Smooth muscle cell of the coronary artery (primary cell): ENCODE results near the gene KLRK1. TPM values are rescaled to one million over a fixed set of nuclear protein-coding genes. Genes with fewer than 3 reads are reported as not detected.

Source experiments
- total RNA-seq: library from RNA; depleted of rRNA; stranded (reverse); fragments of >200 nt; gene quantifications from 2 replicates; pipeline ENCODE4 v1.2.3, GENCODE V29; 2014; ENCODE audit warnings: low replicate concordance

KLRK1 gene
- not detected in 2 replicates for total RNA-seq

GRCh38 chr12:10389904-10390303 lies at the start of gene KLRK1:
Gene KLRK1, minus strand, starts transcription at chr12:10390041. Its CDS starts 1,231 bp downstream, at chr12:10388810.

GRCh38 chr12:10435816-10436215 lies 46.0 kb upstream of the KLRK1 start, which contains the start of gene KLRC2:
Gene KLRC2, minus strand, starts transcription at chr12:10436010. Its CDS starts 24 bp downstream, at chr12:10435986.

GRCh38 chr12:10420334-10420733 lies 30.5 kb upstream of the KLRK1 start, which contains the start of gene KLRC3:
Gene KLRC3, minus strand, starts transcription at chr12:10420595. Its CDS starts 45 bp downstream, at chr12:10420550.

GRCh38 chr12:10409392-10409791 lies 19.6 kb upstream of the KLRK1 start, which contains the start of gene KLRC4:
Gene KLRC4, minus strand, starts transcription at chr12:10409757. Its CDS starts 182 bp downstream, at chr12:10409575.

Other genes with a start within 250 kb of the KLRK1 start
- not detected in 2 replicates for gene OLR1, start 217.9 kb downstream of the KLRK1 start, total RNA-seq
- not detected in 2 replicates for gene TMEM52B, start 211.0 kb downstream of the KLRK1 start, total RNA-seq
- 44.0 and 72.3 TPM in 2 replicates for gene GABARAPL1, start 177.2 kb downstream of the KLRK1 start, total RNA-seq
- gene KLRD1, start 82.2 kb downstream of the KLRK1 start, total RNA-seq, result under 0.01 TPM in 2 replicates
- gene KLRC4, start 19.7 kb upstream of the KLRK1 start, total RNA-seq, result not detected in 2 replicates
- not detected in 2 replicates for gene KLRC3, start 30.6 kb upstream of the KLRK1 start, total RNA-seq
- gene KLRC2, start 46.0 kb upstream of the KLRK1 start, total RNA-seq, result not detected in 2 replicates
- not detected in 2 replicates for gene KLRC1, start 63.3 kb upstream of the KLRK1 start, total RNA-seq
- gene EIF2S3B, start 115.8 kb upstream of the KLRK1 start, total RNA-seq, result 15.0 and 23.9 TPM in 2 replicates
- gene MAGOHB, start 223.6 kb upstream of the KLRK1 start, total RNA-seq, result 18.8 and 26.8 TPM in 2 replicates